GM19023 (cell line): Measurements from ENCODE around the gene BRF1.

Source experiments
- ATAC-seq: cut with Tn5 transposase; IDR thresholded peaks from one replicate; pipeline ENCODE4 v1.9.1; 2021; ENCODE audit warnings: mild to moderate bottlenecking, moderate library complexity; ENCODE audit not compliant: unreplicated experiment

The BRF1 gene

GRCh38 chr14:105244334-105244733 is 56.5 kb downstream of the BRF1 start:
- ATAC-seq, result no peak

GRCh38 chr14:105241641-105242040 is 59.2 kb downstream of the BRF1 start:
- ATAC-seq, result no peak

- ATAC-seq, result no peak
These were observed 59.8 kb downstream of the BRF1 start for GRCh38 chr14:105240811-105241576.

DNA sequence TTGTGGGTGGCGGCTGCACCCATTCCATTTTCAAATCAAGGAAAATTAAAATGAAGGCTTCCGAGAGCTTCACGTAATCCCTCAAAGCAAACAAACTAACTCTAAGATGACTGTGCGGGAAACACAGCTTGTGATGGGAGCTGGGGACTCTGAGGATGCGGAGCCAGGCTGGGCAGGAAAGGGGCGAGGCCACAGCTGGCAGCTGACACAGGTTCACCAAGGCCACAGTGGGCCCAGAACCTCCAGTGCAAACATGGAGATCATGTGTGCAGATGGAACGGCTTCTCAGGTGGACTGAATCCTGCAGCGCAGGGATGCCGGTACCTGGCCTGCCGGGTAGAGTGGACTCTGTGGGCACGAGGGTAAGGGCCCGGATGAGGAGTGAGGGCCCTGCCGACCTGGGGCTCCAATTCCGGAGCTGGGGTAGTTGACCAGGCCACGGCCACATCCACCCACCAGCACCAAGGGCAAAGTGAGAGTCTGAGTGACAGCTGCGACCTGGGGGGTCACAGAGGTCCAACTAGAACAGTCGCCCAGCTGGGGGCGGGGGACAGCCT is 71.6 kb downstream of the BRF1 start:
- ATAC-seq, result no peak

GRCh38 chr14:105228562-105228961 is 72.2 kb downstream of the BRF1 start:
- no peak for ATAC-seq

GRCh38 chr14:105227346-105227745 is 73.5 kb downstream of the BRF1 start:
- ATAC-seq, result no peak

DNA sequence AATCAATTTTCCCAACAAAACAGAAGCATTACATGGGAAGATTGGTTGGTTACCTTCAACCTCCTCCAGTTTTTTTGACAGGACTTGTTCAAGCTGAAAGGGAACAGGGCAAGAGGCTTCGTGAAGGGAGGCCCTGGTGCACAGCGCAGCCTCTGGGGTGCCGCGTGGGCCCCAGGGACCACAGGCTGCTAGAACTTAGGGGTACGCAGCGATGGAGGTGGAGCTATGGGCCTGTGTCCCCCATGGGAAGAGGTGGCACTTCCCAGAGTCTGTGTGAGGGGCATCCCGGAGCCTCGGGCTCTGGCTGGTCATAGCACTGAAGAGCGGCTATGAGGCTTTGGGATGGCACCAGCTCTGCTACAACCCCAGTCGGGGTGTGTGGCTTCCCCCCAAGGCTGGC is 74.6 kb downstream of the BRF1 start:
- no peak for ATAC-seq

DNA sequence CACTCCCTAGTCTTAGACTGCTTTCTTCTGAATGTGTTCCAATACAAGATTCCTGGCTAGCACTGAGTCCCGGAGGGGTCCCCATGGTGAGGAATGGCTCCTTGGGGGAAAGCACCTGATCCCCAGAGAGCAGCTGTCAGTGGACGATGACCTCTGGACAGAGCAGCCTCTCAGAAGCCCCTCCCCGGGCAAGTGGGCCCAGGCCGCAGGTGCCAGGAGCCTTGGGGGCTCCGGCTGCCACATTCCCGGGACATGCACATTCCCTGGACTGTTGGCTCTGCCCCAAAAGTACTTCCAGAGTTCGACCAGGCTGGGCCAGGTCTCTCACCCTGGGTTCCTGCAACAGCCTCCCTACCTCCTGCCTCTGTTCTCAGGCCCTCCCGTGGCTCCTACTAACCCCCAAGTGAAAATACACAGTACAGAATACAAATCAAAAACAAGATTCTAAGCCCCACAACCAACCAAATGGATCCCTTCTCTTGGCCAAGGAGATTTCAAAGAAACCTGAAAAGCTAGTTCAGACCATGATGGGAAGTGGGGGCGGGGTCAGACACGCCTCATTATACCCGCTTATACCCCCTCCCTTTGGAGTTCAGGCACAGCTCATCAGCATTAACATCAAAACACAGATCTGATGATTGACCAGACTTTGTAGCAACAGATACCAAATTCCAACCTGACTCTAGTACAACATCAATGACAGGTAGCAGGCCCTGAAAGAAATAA is 75.8 kb downstream of the BRF1 start:
- ATAC-seq, result no peak

- no peak for ATAC-seq
These were observed 76.8 kb downstream of the BRF1 start for GRCh38 chr14:105223770-105224544.

GRCh38 chr14:105223260-105223659 is 77.5 kb downstream of the BRF1 start:
- no peak for ATAC-seq

DNA sequence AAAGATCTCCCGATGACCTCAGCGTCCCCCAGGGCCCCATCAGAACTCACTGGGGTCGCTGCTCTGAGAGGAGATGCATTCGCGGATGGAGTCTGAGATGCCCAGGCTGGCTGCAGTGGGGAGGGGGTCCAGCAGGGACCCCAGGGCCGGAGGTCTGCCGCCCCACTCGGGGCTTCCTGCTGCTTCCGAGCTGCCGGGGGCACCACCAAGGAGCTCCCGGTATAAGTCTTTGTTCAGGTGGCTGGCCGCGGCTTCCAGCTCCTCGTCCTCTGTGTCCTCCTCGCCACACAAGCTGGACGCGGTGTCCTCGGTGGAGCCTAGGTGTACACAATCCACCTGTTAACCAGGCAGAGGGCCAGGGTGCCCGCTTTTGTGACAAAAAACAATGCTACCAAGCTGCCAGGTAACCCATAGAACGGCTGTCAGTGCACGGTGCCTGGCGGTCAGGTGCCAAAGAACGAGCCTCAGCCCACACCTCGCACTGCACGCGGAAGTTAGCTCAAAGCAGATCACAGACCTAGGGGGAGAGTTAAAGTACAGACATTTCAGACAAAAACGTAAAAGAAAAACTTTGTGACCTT is 79.1 kb downstream of the BRF1 start:
- no peak for ATAC-seq

DNA sequence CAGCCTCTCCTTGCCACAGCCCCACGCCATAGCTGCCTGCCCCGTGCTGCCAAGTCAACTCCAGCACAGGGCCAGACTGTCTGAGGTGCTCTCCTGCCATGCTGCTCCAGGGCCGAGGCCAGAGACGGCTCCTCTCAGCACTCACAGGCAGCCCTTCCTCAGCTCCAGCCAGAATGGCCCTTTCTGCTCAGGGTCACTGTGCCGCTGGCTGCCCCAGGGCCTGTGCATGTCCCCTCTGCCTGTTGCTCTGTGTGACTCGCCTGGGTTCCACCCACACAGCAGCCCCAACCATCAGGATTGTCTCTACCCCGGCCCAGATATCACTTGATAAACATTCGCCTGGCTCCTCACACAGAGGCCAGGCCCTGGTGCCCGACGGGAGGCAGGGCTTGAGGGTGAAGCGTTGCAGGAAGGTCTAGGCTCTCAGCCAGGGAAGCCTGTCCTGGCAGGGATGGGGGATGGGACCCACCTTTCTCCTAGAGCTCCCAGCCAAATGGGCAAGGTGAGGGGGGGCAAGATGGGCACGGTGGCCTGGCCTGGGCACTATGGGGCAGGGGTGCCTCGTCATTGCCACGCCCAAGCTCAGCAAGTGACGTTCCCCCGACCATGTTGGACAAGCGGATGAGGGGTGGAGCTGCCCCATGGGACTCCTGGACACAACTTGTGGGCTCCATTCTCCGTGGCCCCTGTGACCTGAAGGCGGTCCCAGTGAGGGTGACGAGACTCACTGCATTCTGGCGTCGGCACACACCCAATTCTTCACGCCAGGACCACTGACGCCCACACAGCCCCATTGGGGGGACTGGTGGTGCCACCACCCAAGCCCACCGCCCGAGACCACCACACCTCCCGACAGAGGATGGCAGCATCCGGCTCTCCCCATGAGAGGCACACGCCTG is 79.9 kb downstream of the BRF1 start:
- ATAC-seq, result no peak

- ATAC-seq, result no peak
These were observed 81.0 kb downstream of the BRF1 start for GRCh38 chr14:105219753-105220152.

DNA sequence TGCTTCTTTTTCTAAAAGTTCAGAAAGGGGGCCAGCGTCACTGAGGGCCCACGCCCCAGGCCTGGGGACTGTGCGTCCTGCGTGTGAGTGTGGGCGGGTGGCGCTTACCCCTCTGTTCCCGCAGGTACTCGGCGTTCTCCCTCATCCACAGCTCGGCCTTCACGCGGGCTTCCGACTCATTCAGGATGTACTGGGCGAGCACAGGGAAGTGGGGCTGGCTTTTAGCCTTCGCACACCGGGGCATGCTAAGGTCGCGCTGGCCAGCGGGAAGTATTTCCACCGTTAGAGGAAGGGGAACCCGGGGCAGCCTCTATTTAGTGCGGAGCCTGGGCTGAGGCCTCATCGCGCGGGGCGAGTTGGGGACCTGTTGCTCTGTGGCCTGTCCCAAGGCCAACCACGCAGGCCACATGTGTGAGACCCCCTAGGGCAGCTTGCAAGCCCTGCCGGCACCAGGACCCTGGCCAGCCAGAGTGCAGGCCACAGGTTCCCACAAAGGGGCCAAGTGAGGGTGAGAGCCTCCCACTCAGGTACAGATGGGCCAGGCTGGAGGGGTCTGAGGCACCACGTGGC is 81.7 kb downstream of the BRF1 start:
- ATAC-seq, result no peak

DNA sequence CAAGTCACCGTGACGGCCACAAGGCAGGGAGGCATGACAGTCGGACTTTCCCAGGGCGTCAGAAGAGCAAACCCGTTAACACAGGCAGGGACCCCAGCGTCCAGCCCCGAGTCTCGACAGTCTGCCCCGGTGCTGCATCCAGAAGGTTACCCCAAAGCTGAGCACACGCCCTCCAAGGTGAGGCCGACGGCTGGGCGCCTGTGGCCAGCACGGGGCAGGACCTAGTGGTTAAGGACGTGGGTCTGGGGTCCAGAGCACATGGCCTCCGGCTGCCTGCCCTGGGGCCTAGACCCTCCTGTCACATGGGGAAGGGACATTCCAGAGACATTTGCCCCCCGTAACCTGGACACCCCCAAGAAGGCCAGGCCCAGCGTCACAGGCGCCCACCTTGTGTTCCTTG is 82.2 kb downstream of the BRF1 start:
- ATAC-seq, result no peak

DNA sequence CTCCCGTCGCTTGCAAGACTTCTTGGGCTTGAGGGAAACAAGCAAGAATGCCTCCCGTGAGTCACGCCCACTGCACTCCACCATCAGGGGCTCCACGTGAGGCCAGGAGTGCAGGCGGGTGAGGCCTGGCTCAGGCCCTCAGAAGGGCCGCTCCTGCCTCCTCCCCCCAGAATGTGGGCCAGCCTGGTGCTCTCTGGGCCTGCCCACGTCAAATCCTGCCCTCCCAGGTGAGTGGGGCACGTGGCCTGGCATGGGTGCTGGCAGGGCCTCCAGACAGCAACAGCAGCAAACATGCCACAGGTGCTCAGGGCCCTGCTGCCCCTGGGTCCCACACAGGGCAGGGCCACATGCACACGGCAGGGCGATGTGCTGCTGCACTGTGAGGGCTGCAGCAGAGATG is 83.0 kb downstream of the BRF1 start:
- no peak for ATAC-seq

GRCh38 chr14:105216490-105217247 is 84.1 kb downstream of the BRF1 start:
- no peak for ATAC-seq

GRCh38 chr14:105215602-105216001 is 85.2 kb downstream of the BRF1 start:
- no peak for ATAC-seq

DNA sequence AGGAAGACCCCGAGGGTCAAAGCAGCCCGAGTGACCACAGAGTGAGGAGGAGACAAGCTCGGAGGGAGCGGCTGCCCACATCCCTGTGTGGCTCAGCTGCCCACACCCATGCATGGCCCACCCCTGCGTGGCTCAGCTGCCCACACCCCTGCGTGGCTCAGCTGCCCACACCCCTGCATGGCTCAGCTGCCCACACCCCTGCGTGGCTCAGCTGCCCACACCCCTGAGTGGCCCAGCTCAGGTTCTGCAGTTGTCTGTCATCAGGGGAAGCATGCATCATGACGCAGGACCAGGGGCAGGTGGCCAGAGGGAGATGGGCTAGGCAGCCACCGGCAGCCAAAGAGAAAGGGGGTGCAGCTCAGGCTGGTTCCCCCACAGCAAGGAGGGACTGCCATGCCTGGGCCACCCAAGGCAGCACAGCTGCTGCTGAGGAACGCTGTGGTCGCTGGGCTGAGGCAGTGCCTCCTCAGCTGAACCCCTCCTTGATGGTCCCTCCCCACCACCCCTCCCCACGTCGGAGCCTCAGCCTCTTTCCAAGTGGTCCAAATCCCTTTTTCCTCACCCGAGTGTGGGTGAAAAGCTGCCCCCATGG is 86.4 kb downstream of the BRF1 start:
- ATAC-seq, result no peak
